Activated B cell treated with CpG ODN at 0.5 μM for 24 hours (primary cell): ENCODE results near the gene MYH6. TPM values are rescaled to one million over a fixed set of nuclear protein-coding genes. Genes with fewer than 3 reads are reported as not detected.

Source experiments
- ATAC-seq: fragments of 200-7000 bp; cut with Tn5 transposase; one replicate; pipeline ENCODE4 v1.10.0; 2021; ENCODE audit warnings: low read depth, mild to moderate bottlenecking, moderate library complexity
- CTCF ChIA-PET: fragments of 350-600 bp; sonication (Branson Sonifier 250); formaldehyde crosslinking; loops from one replicate; lab custom pipeline; 2021; ENCODE audit warnings: antibody characterized with exemption; lab: Charles Lee
- POLR2A ChIA-PET: fragments of 350-600 bp; sonication (Branson Sonifier 250); formaldehyde crosslinking; loops from one replicate; lab custom pipeline; 2021; ENCODE audit warnings: antibody characterized with exemption; lab: Charles Lee
- DNase-seq: peaks from one replicate; pipeline ENCODE4 v3.0.0; 2022
- H3K27ac Mint-ChIP-seq: one replicate; pipeline ENCODE4 v1.8.0; 2020; ENCODE audit warnings: mixed read lengths
- H3K27me3 Mint-ChIP-seq: one replicate; pipeline ENCODE4 v1.8.0; 2021; ENCODE audit warnings: mixed read lengths
- H3K36me3 Mint-ChIP-seq: one replicate; pipeline ENCODE4 v1.8.0; 2021; ENCODE audit warnings: low read depth, mixed read lengths
- H3K4me1 Mint-ChIP-seq: one replicate; pipeline ENCODE4 v1.8.0; 2021; ENCODE audit warnings: mixed read lengths
- H3K4me3 Mint-ChIP-seq: one replicate; pipeline ENCODE4 v1.8.0; 2020; ENCODE audit warnings: mild to moderate bottlenecking, mixed read lengths
- H3K9me3 Mint-ChIP-seq: one replicate; pipeline ENCODE4 v1.8.0; 2020; ENCODE audit warnings: mixed read lengths
- CTCF ChIP-seq: fragments of 200-600 bp; IDR thresholded peaks from one replicate; pipeline ENCODE4 v1.8.0; 2022; ENCODE audit warnings: antibody characterized with exemption, mild to moderate bottlenecking
- intact Hi-C: fragments of 100-400 bp; cut with micrococcal nuclease; formaldehyde crosslinking; loops from one replicate; pipeline ENCODE4 v1.15.1; 2024
- total RNA-seq: library from RNA; stranded (reverse); gene quantifications from 2 replicates; pipeline ENCODE4 v1.2.3, GENCODE V29; 2022

MYH6 gene
- total RNA-seq, 1 donor from 2014 or later: not detected

GRCh38 chr14:23406244-23406643 lies 1.8 kb downstream of the MYH6 start:
- H3K4me3 Mint-ChIP-seq: no peak overlapping the region
- intact Hi-C loops: no loop called here
- H3K36me3 Mint-ChIP-seq: no peaks in the 10 kb centered on the region
- POLR2A ChIA-PET: no interaction called here
- CTCF ChIA-PET: no interaction called here
- no peaks in the 10 kb centered on the region for H3K9me3 Mint-ChIP-seq
- no peak for TF ChIP-seq CTCF
- DNase-seq (no peak), ATAC-seq (peak; percentile 95)
- peaks cover 52% of the 10 kb centered on the region for H3K27me3 Mint-ChIP-seq
- H3K4me1 Mint-ChIP-seq: peaks cover 16% of the 10 kb centered on the region
- no peak overlapping the region for H3K27ac Mint-ChIP-seq

GRCh38 chr14:23405516-23406025 lies 2.5 kb downstream of the MYH6 start:
- H3K4me3 Mint-ChIP-seq: no peak overlapping the region
- ChIA-PET POLR2A (no interaction called here), CTCF (no interaction called here)
- DNase-seq (no peak), ATAC-seq (no peak)
- H3K27me3 Mint-ChIP-seq: peaks cover 46% of the 10 kb centered on the region
- no peak for TF ChIP-seq CTCF
- H3K4me1 Mint-ChIP-seq: peaks cover 16% of the 10 kb centered on the region
- H3K36me3 Mint-ChIP-seq: no peaks in the 10 kb centered on the region
- H3K27ac Mint-ChIP-seq: no peak overlapping the region
- no peaks in the 10 kb centered on the region for H3K9me3 Mint-ChIP-seq
- intact Hi-C loops: no loop called here

GRCh38 chr14:23405096-23405495 lies 3.0 kb downstream of the MYH6 start:
- Mint-ChIP-seq H3K9me3 (no peaks in the 10 kb centered on the region), H3K27ac (no peak overlapping the region), H3K4me1 (peaks cover 16% of the 10 kb centered on the region), H3K36me3 (no peaks in the 10 kb centered on the region), H3K4me3 (no peak overlapping the region), H3K27me3 (peaks cover 41% of the 10 kb centered on the region)
- CTCF ChIA-PET: no interaction called here
- intact Hi-C loops: no loop called here
- no peak for DNase-seq
- TF ChIP-seq CTCF: no peak
- POLR2A ChIA-PET: no interaction called here
- no peak for ATAC-seq

- ATAC-seq (no peak), DNase-seq (no peak)
- no peak overlapping the region for H3K27ac Mint-ChIP-seq
- ChIA-PET POLR2A (no interaction called here), CTCF (no interaction called here)
- no peaks in the 10 kb centered on the region for H3K9me3 Mint-ChIP-seq
- H3K4me1 Mint-ChIP-seq: peaks cover 16% of the 10 kb centered on the region
- H3K36me3 Mint-ChIP-seq: no peaks in the 10 kb centered on the region
- peaks cover 40% of the 10 kb centered on the region for H3K27me3 Mint-ChIP-seq
- H3K4me3 Mint-ChIP-seq: no peak overlapping the region
- intact Hi-C loops: no loop called here
- TF ChIP-seq CTCF: no peak
These were observed 3.7 kb downstream of the MYH6 start for GRCh38 chr14:23404331-23404900.

- ChIA-PET POLR2A (no interaction called here), CTCF (no interaction called here)
- Mint-ChIP-seq H3K9me3 (no peaks in the 10 kb centered on the region), H3K36me3 (no peaks in the 10 kb centered on the region), H3K4me1 (peaks cover 16% of the 10 kb centered on the region), H3K27ac (no peak overlapping the region), H3K27me3 (peaks cover 37% of the 10 kb centered on the region), H3K4me3 (no peak overlapping the region)
- ATAC-seq: no peak
- intact Hi-C loops: no loop called here
- no peak for DNase-seq
- TF ChIP-seq CTCF: no peak
These were observed 4.2 kb downstream of the MYH6 start for GRCh38 chr14:23403908-23404307.
